ENCODE measurements around the gene CACNA1H.

DNA sequence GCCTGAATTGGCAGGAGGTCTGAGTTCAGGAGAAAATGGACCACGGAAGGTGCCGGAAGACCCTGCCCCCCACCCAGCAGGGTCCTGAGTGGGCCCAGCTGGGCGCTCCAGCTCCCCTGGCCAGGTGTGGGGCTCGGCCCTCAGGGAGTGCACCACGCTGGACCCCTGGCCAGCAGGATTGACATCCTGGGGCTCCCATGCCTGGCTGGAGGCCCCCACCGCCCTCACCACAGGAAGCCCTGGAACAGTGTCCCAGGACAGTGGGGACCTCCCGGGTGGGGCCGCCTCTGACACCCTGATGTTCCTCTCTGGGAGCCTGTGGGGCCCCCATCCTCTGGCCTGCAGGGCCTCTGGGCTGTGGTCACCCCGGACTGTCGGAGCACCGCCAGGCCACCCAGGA lies 28.1 kb upstream of the CACNA1H start:
- TF ChIP-seq CTCF (IDR thresholded peaks at IDR 0.05) (no peak), EZH2 (IDR thresholded peaks at IDR 0.05) (no peak)
